Upper lobe of left lung (tissue), 4 donors: ENCODE measurements around the gene GRID1.

Source experiments
- CTCF ChIP-seq, 6 experiments: fragments of 450-650 bp in 4 of 6; fragments of 200-600 bp in 2 of 6; sonication (generic) in 2 of 6; IDR thresholded peaks; one replicate each; pipeline ENCODE4 v1.5.1; 2016 to 2019; ENCODE audit warnings: antibody characterized with exemption in 6 of 6
- EP300 ChIP-seq, 4 donors: sonication (generic); formaldehyde crosslinking; IDR thresholded peaks; one replicate each; pipeline ENCODE4 v1.5.1; 2017; ENCODE audit warnings: antibody characterized with exemption in 4 of 4, control low read depth in 2 of 4
- POLR2A ChIP-seq, 4 donors: fragments of 450-650 bp; IDR thresholded peaks; one replicate each; pipeline ENCODE4 v1.5.1; 2016 to 2017; ENCODE audit warnings: antibody characterized with exemption in 4 of 4, mild to moderate bottlenecking in 2 of 4

DNA sequence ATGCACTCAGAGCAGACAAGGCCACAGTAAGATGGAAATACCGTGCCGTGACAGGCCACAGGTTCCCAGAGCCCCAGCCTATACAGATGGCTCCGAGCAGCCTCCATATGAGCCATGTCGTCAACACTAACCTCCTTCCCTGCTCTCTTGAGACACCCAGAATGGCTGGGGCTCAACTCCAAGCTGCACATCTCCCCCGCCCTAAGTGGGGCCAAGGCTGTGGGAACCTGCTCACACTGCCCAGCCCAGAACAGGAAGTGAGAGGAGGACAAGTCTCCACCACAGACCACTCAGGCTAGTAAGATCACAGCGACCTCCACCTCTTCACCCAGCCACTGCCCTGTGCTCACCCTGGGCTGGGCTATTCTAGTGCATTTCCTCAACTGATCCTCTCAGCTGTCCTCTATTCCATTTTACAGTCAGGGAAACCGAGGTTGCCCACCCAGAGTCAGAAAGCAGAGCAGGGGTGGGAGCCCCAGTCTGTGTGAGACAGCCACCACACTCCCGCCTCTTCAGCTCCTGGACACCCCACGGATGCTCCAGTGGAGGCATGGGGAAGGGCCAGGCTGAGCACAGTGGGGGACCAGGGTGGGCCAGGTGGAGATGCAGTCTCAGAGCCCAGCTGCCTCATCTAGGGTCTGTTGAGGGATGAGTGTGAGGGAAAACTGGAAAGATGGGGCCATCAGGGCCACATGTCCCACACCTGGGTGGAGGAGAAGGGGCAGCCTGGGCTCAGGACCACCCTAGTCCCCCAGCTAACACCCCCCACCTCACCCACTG is 11.6 kb downstream of the GRID1 start:
- no peak for TF ChIP-seq CTCF (IDR thresholded peaks at IDR 0.05)
- TF ChIP-seq POLR2A (IDR thresholded peaks at IDR 0.05), result no peak
- no peak for TF ChIP-seq EP300 (IDR thresholded peaks at IDR 0.05)
